NB4 (cell line): ENCODE measurements around the gene GUCY1A1.

Experiments used
- DNase-seq: peaks from one replicate; pipeline ENCODE4 v3.0.0; 2010; ENCODE audit warnings: low read depth
- H3K4me3 ChIP-seq: one replicate; pipeline ENCODE4 v1.5.1; 2011; ENCODE audit warnings: mild to moderate bottlenecking, low read depth, low read length, moderate library complexity
- MAX ChIP-seq: IDR thresholded peaks from 2 replicates; pipeline ENCODE4 v1.6.1; 2011; ENCODE audit warnings: low read depth, low read length
- MYC ChIP-seq: IDR thresholded peaks from 2 replicates; pipeline ENCODE4 v1.6.1; 2011; ENCODE audit warnings: low read depth, low read length
- POLR2A ChIP-seq: IDR thresholded peaks from 2 replicates; pipeline ENCODE4 v1.6.1; 2011; ENCODE audit warnings: mild to moderate bottlenecking; ENCODE audit not compliant: insufficient read length; ENCODE audit errors: extremely low read depth
- TF ChIP-seq, protein P1 (sequence below): IDR thresholded peaks from one replicate; pipeline ENCODE4 v1.5.1; 2012; ENCODE audit warnings: low read depth, low read length

Gene GUCY1A1

DNA sequence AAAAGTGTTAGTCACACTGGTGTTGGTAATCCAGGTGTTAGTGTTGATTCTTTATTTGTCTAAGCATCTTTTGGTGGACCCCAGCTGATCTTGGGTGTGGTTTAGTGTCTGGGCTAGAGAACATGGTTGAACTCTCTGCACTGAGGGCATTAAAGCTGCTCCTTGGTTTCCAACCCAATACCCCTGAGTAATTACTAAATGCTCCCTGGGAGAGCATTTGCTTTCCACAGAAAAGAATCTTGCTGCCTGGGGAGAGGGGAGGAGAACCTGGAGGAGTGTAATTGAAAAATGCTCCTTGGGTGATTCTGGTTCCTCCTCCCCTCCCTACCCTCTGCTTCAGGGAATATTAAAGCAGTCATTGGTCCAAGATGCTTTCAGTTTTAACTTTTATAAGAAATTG is 95.3 kb downstream of the GUCY1A1 start:
- H3K4me3 ChIP-seq = no peak overlapping the region
- TF ChIP-seq POLR2A = no peak
- TF ChIP-seq, protein P1, sequence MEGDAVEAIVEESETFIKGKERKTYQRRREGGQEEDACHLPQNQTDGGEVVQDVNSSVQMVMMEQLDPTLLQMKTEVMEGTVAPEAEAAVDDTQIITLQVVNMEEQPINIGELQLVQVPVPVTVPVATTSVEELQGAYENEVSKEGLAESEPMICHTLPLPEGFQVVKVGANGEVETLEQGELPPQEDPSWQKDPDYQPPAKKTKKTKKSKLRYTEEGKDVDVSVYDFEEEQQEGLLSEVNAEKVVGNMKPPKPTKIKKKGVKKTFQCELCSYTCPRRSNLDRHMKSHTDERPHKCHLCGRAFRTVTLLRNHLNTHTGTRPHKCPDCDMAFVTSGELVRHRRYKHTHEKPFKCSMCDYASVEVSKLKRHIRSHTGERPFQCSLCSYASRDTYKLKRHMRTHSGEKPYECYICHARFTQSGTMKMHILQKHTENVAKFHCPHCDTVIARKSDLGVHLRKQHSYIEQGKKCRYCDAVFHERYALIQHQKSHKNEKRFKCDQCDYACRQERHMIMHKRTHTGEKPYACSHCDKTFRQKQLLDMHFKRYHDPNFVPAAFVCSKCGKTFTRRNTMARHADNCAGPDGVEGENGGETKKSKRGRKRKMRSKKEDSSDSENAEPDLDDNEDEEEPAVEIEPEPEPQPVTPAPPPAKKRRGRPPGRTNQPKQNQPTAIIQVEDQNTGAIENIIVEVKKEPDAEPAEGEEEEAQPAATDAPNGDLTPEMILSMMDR = no peak
- no peak for TF ChIP-seq MAX
- TF ChIP-seq MYC = no peak
- DNase-seq = no peak

DNA sequence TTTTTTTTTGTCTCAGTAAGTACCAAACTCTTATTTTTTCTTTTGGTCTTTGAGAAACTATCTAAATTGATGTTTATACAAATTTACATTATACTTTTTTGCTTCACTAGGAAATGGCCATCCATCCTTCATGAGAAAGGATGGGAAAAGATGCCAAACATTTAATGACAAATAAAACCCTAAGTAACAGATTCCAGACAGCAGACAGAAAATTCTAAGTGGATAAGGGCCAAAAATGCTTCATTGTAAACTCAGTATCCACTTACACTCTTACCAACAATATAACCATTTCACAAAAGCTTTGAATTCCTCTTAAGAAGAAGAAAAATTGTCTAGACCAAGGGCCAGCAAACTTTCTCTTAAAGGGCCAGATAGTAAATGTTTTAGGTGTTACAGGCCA is 95.7 kb downstream of the GUCY1A1 start:
- TF ChIP-seq MYC (no peak), POLR2A (no peak), MAX (no peak)
- TF ChIP-seq, protein P1 = no peak
- no peak overlapping the region for H3K4me3 ChIP-seq
- no peak for DNase-seq

- no peak overlapping the region for H3K4me3 ChIP-seq
- TF ChIP-seq POLR2A = no peak
- no peak for TF ChIP-seq MAX
- no peak for TF ChIP-seq MYC
- TF ChIP-seq, protein P1 = no peak
- no peak for DNase-seq
These were observed 96.9 kb downstream of the GUCY1A1 start for GRCh38 chr4:155763551-155763950.

GRCh38 chr4:155765149-155765548 is 98.5 kb downstream of the GUCY1A1 start:
- TF ChIP-seq POLR2A = no peak
- TF ChIP-seq, protein P1 = no peak
- no peak for TF ChIP-seq MAX
- TF ChIP-seq MYC = no peak
- no peak overlapping the region for H3K4me3 ChIP-seq
- no peak for DNase-seq

DNA sequence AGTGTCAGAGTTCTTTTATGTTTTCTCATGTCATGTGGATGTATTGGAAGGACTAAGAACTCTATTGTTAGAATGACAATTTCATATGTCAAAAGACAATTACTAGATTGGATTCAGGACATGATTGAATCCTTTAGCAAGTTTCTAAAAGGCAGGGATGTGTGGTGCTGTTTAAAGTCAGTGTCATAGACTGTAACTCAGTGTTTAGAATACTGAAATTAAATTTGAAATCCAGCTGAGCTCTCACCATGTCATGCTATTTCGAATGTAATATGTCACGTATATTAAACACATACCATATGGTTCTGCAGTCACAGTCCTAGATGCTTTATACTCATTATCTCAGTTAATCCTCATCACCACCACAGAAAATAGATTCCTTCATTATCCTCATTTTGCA is 100.0 kb downstream of the GUCY1A1 start:
- H3K4me3 ChIP-seq = no peak overlapping the region
- DNase-seq = no peak
- TF ChIP-seq, protein P1 = no peak
- TF ChIP-seq MAX (no peak), MYC (no peak), POLR2A (no peak)

- DNase-seq = no peak
- no peak for TF ChIP-seq MYC
- TF ChIP-seq, protein P1 = no peak
- TF ChIP-seq MAX = no peak
- no peak for TF ChIP-seq POLR2A
- no peak overlapping the region for H3K4me3 ChIP-seq
These were observed 101.7 kb downstream of the GUCY1A1 start for GRCh38 chr4:155768370-155768769.
